ENCODE data around the gene FNBP1. TPM values are rescaled to one million over a fixed set of nuclear protein-coding genes. Genes with fewer than 3 reads are reported as not detected.

FNBP1 gene
- total RNA-seq, 1 experiment from 2014 or later, result 43.6 TPM

- Mint-ChIP-seq H3K4me3 (no peak overlapping the region), H3K36me3 (no peaks in the 10 kb centered on the region), H3K4me1 (peaks cover 12% of the 10 kb centered on the region), H3K27me3 (ENCODE audit: low read depth) (no peaks in the 10 kb centered on the region), H3K9me3 (no peaks in the 10 kb centered on the region), H3K27ac (peak overlapping the region; percentile 74; the same call in 1 of the 2 replicates)
- ChIA-PET CTCF (no interaction called here), POLR2A (interaction anchor here (0.5 kb wide), 1 partner anchor 159 kb away, joined by 5 read pairs; no protein-coding TSS in a partner anchor)
- no peak for TF ChIP-seq USF1 (CRISPR knock-in tag; IDR thresholded peaks at IDR 0.05)
- no peak for TF ChIP-seq PRRX2 (CRISPR knock-in tag; IDR thresholded peaks at IDR 0.05)
- no peak for TF ChIP-seq SOX15 (CRISPR knock-in tag; IDR thresholded peaks at IDR 0.05)
- TF ChIP-seq CREB1 (CRISPR knock-in tag; IDR thresholded peaks at IDR 0.05), result no peak
- no peak for TF ChIP-seq KAT7 (CRISPR knock-in tag; IDR thresholded peaks at IDR 0.05; ENCODE audit: borderline replicate concordance)
- no peak for TF ChIP-seq ZNF425 (CRISPR knock-in tag; conservative IDR thresholded peaks at IDR 0.05)
- no peak for TF ChIP-seq TP53 (CRISPR knock-in tag; IDR thresholded peaks at IDR 0.05)
- TF ChIP-seq IRF2 (CRISPR knock-in tag; IDR thresholded peaks at IDR 0.05; ENCODE audit: borderline replicate concordance, low read depth), result no peak
- no peak for TF ChIP-seq NR3C1 (CRISPR knock-in tag; conservative IDR thresholded peaks at IDR 0.05; ENCODE audit: low read depth)
- no peak for TF ChIP-seq MXD4 (CRISPR knock-in tag; IDR thresholded peaks at IDR 0.05; ENCODE audit: borderline replicate concordance)
- no peak for TF ChIP-seq ATF2 (CRISPR knock-in tag; IDR thresholded peaks at IDR 0.05; ENCODE audit: borderline replicate concordance, low read depth)
- TF ChIP-seq TCF7 (CRISPR knock-in tag; IDR thresholded peaks at IDR 0.05; ENCODE audit: low read depth), result no peak
- TF ChIP-seq RELA (CRISPR knock-in tag; IDR thresholded peaks at IDR 0.05; ENCODE audit: borderline replicate concordance), result no peak
- TF ChIP-seq ATF3 (CRISPR knock-in tag; conservative IDR thresholded peaks at IDR 0.05), result no peak
- DNase-seq (ENCODE audit: low spot score), result no peak
- ATAC-seq, result no peak
These were observed 162.9 kb downstream of the FNBP1 start for GRCh38 chr9:129879991-129880653.

- no peak for TF ChIP-seq NFYB (CRISPR knock-in tag; conservative IDR thresholded peaks at IDR 0.05; ENCODE audit: low read depth)
- TF ChIP-seq RELA (CRISPR knock-in tag; IDR thresholded peaks at IDR 0.05; ENCODE audit: borderline replicate concordance), result no peak
- no peak for TF ChIP-seq ZNF232 (CRISPR knock-in tag; IDR thresholded peaks at IDR 0.05)
- no peaks in the 10 kb centered on the region for H3K27me3 Mint-ChIP-seq (ENCODE audit: low read depth)
- no peak overlapping the region for H3K27ac Mint-ChIP-seq
- peaks cover 3% of the 10 kb centered on the region for H3K4me1 Mint-ChIP-seq
- no peak for DNase-seq (ENCODE audit: low spot score)
- no peaks in the 10 kb centered on the region; the same call in 1 of the 2 replicates for H3K36me3 Mint-ChIP-seq
- H3K4me3 Mint-ChIP-seq, result no peak overlapping the region
- ATAC-seq, result no peak
- POLR2A ChIA-PET, result interaction anchor here (0.5 kb wide), 1 partner anchor 160 kb away, joined by 5 read pairs; no protein-coding TSS in a partner anchor
- CTCF ChIA-PET, result no interaction called here
- H3K9me3 Mint-ChIP-seq, result no peaks in the 10 kb centered on the region
These were observed 163.8 kb downstream of the FNBP1 start for GRCh38 chr9:129879103-129879699.

GRCh38 chr9:129878291-129878690, 164.7 kb downstream of the FNBP1 start:
- Mint-ChIP-seq H3K27ac (no peak overlapping the region; the same call in 1 of the 2 replicates), H3K36me3 (peaks cover 2% of the 10 kb centered on the region; the same call in 1 of the 2 replicates), H3K4me1 (no peaks in the 10 kb centered on the region; the same call in 1 of the 2 replicates), H3K4me3 (no peak overlapping the region), H3K9me3 (no peaks in the 10 kb centered on the region), H3K27me3 (ENCODE audit: low read depth) (no peaks in the 10 kb centered on the region)
- DNase-seq (ENCODE audit: low spot score) (no peak), ATAC-seq (no peak)
- CTCF ChIA-PET, result no interaction called here
- POLR2A ChIA-PET, result interaction anchor here (0.6 kb wide), 1 partner anchor 384 kb away, joined by 3 read pairs; no protein-coding TSS in a partner anchor
- TF ChIP-seq PRDM15 (CRISPR knock-in tag; IDR thresholded peaks at IDR 0.05) (no peak), E2F4 (CRISPR knock-in tag; IDR thresholded peaks at IDR 0.05; ENCODE audit: borderline replicate concordance, low read depth) (no peak), JAZF1 (CRISPR knock-in tag; IDR thresholded peaks at IDR 0.05) (no peak), GRHL2 (CRISPR knock-in tag; IDR thresholded peaks at IDR 0.05; ENCODE audit: insufficient replicate concordance, severe bottlenecking) (no peak), KAT7 (CRISPR knock-in tag; IDR thresholded peaks at IDR 0.05; ENCODE audit: borderline replicate concordance) (no peak), ZNF671 (CRISPR knock-in tag; IDR thresholded peaks at IDR 0.05) (no peak), OVOL2 (CRISPR knock-in tag; IDR thresholded peaks at IDR 0.05; ENCODE audit: borderline replicate concordance) (no peak)
